AG10803 (cell line): Measurements from ENCODE around the gene ASXL3.

Experiments
- DNase-seq: peaks from one replicate; pipeline ENCODE4 v3.0.0; 2010; ENCODE audit warnings: low read depth
- H3K4me3 ChIP-seq: 2 replicates; pipeline ENCODE4 v1.5.1; 2011; ENCODE audit warnings: mild to moderate bottlenecking, low read length, control low read depth
- CTCF ChIP-seq: conservative IDR thresholded peaks from 2 replicates; pipeline ENCODE4 v1.5.1; 2011; ENCODE audit warnings: mild to moderate bottlenecking, low read length, control low read depth, inconsistent platforms

Gene ASXL3

DNA sequence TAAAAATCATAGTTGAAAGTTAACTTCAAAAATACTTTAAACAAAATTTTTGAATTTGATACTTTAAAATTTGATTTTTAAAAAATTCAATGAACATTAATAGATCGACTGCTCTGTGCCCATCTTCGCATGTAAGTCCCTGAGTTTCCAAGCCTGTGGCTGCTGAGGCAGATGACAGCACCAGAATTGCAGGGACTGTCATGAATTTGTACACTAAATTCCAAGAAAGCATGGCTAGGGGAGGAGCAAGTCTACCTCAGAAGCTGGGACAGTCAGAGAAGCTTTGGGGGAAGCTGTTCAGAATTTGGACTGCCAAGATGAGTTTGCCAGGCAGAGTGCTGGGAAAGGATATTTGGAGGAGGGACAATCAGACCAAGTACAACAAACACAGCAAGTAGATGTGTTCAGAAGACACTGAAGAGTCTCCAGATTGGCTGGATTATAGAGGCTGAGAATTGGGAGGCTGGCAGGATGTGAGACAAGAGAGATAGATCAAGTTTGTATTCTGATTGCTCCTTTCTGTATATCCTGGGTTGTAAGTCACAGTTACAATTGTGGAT, 79.0 kb downstream of the ASXL3 start:
- DNase-seq: no peak
- TF ChIP-seq CTCF: no peak
- H3K4me3 ChIP-seq: no peak overlapping the region

- no peak for TF ChIP-seq CTCF
- DNase-seq: no peak
- no peak overlapping the region for H3K4me3 ChIP-seq
These were observed 82.8 kb downstream of the ASXL3 start for GRCh38 chr18:33660696-33661310.

GRCh38 chr18:33664241-33664874, 86.3 kb downstream of the ASXL3 start:
- DNase-seq: no peak
- H3K4me3 ChIP-seq: no peak overlapping the region
- TF ChIP-seq CTCF: no peak

- DNase-seq: no peak
- no peak overlapping the region for H3K4me3 ChIP-seq
- TF ChIP-seq CTCF: no peak
These were observed 87.2 kb downstream of the ASXL3 start for GRCh38 chr18:33665187-33665586.

DNA sequence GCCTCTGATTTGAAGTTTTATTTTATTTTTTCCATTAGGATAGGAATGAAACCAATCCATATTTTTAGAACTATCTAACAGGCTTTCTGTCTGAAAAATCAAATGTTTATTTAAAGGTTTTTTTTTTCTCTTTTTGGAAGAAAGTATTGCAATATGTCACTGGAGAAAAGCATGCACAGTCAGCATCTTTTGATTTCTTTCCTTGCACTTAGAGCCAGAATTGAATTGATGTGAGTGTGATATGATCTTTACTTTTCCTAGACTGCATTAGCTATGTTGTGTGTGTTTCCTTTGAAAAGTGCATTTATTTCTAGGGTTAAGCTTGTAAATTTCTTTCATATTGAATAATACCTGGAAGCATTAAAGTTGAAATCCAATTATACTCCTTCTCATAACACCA, 87.6 kb downstream of the ASXL3 start:
- TF ChIP-seq CTCF: no peak
- DNase-seq: no peak
- H3K4me3 ChIP-seq: no peak overlapping the region

- no peak overlapping the region for H3K4me3 ChIP-seq
- TF ChIP-seq CTCF: no peak
- DNase-seq: no peak
These were observed 88.9 kb downstream of the ASXL3 start for GRCh38 chr18:33666915-33667314.

DNA sequence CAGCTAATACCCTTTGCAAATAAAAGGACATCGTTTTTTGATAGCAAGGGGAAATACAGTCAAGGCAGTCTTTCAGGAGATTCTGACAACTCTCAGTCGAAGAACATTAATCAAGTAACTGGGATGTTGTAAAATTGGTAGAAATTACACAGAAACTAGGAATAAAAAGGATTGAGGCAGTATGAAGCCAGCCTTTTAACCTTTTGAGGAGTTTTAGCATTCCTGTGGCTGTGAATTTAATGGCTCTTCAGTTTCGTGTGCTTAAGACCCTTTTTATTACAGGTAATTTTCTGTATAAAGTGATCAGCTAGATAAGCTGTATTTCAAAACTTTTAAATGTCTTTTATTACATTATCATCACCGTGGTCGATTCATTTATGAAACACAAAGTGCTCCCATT, 91.6 kb downstream of the ASXL3 start:
- no peak overlapping the region for H3K4me3 ChIP-seq
- no peak for TF ChIP-seq CTCF
- no peak for DNase-seq
